DND-41 (cell line): Measurements from ENCODE around the gene GCLC.

Source experiments
- ATAC-seq: fragments of 200-7000 bp; cut with Tn5 transposase; 3 replicates; pipeline ENCODE4 v1.9.1; 2021; ENCODE audit warnings: low read depth; ENCODE audit not compliant: insufficient read depth
- DNase-seq: peaks from one replicate; pipeline ENCODE4 v3.0.0-alpha.2; 2020
- H2AFZ ChIP-seq: 2 replicates; pipeline ENCODE4 v1.6.0; 2012; ENCODE audit warnings: low read depth, low read length
- H3K27ac ChIP-seq: 2 replicates; pipeline ENCODE4 v1.5.1; 2012; ENCODE audit warnings: low read length, inconsistent platforms
- H3K27me3 ChIP-seq: fragments of 200-600 bp; sonication (generic); 2 replicates; pipeline ENCODE4 v1.6.0; 2012; ENCODE audit warnings: low read length, mild to moderate bottlenecking, inconsistent platforms; ENCODE audit not compliant: insufficient read depth, poor library complexity
- H3K36me3 ChIP-seq: 2 replicates; pipeline ENCODE4 v1.5.1; 2012; ENCODE audit warnings: low read length, inconsistent platforms; ENCODE audit not compliant: insufficient read depth
- H3K4me1 ChIP-seq: 2 replicates; pipeline ENCODE4 v1.5.1; 2012; ENCODE audit warnings: mild to moderate bottlenecking, low read length; ENCODE audit not compliant: insufficient read depth
- H3K4me2 ChIP-seq: 2 replicates; pipeline ENCODE4 v1.6.0; 2012; ENCODE audit warnings: mild to moderate bottlenecking, moderate library complexity, low read length, inconsistent platforms; ENCODE audit not compliant: insufficient read depth
- H3K4me3 ChIP-seq, 2 experiments: fragments of 200-600 bp in 1 of 2; shearing (Covaris generic) in 1 of 2; 2 replicates each; pipeline ENCODE4 v1.5.1; 2012 to 2016; ENCODE audit warnings: inconsistent platforms in 2 of 2, low read length in 2 of 2, mild to moderate bottlenecking in 2 of 2, low read depth in 1 of 2, moderate library complexity in 1 of 2
- H3K79me2 ChIP-seq: 2 replicates; pipeline ENCODE4 v1.6.0; 2012; ENCODE audit warnings: low read length, inconsistent platforms; ENCODE audit not compliant: insufficient read depth
- H3K9ac ChIP-seq: 2 replicates; pipeline ENCODE4 v1.6.0; 2012; ENCODE audit warnings: low read depth, mild to moderate bottlenecking, inconsistent platforms, low read length, moderate library complexity
- H3K9me3 ChIP-seq: 2 replicates; pipeline ENCODE4 v1.5.1; 2012; ENCODE audit warnings: low read length, moderate library complexity, mild to moderate bottlenecking, inconsistent platforms; ENCODE audit not compliant: insufficient read depth, severe bottlenecking
- H4K20me1 ChIP-seq: 2 replicates; pipeline ENCODE4 v1.6.0; 2012; ENCODE audit warnings: low read length; ENCODE audit not compliant: insufficient read depth
- CTCF ChIP-seq: IDR thresholded peaks from 2 replicates; pipeline ENCODE4 v1.5.1; 2012; ENCODE audit warnings: borderline replicate concordance, low read length, moderate library complexity, mild to moderate bottlenecking; ENCODE audit not compliant: poor library complexity, severe bottlenecking; ENCODE audit errors: extremely low read depth
- EZH2 ChIP-seq: IDR thresholded peaks from 3 replicates; pipeline ENCODE4 v1.6.1; 2012; ENCODE audit warnings: borderline replicate concordance, low read depth, mild to moderate bottlenecking, moderate library complexity, low read length, inconsistent platforms; ENCODE audit not compliant: severe bottlenecking

The GCLC gene

GRCh38 chr6:53581856-53582255 is 37.0 kb upstream of the GCLC start:
- Histone ChIP-seq H3K27ac (no peak overlapping the region), H3K9ac (no peak overlapping the region), H2AFZ (no peak overlapping the region), H3K36me3 (no peaks in the 10 kb centered on the region), H3K4me3 (no peak overlapping the region), H3K79me2 (no peaks in the 10 kb centered on the region), H4K20me1 (no peaks in the 10 kb centered on the region), H3K9me3 (no peaks in the 10 kb centered on the region), H3K4me2 (no peak overlapping the region), H3K27me3 (no peaks in the 10 kb centered on the region), H3K4me1 (no peaks in the 10 kb centered on the region)
- DNase-seq, result no peak
- ATAC-seq, result no peak
- TF ChIP-seq CTCF (no peak), EZH2 (no peak)

- ATAC-seq (no peak), DNase-seq (no peak)
- Histone ChIP-seq H3K4me3 (no peak overlapping the region), H3K79me2 (no peaks in the 10 kb centered on the region), H3K9ac (no peak overlapping the region), H3K27me3 (no peaks in the 10 kb centered on the region), H3K36me3 (no peaks in the 10 kb centered on the region), H4K20me1 (no peaks in the 10 kb centered on the region), H3K4me2 (no peak overlapping the region), H3K9me3 (no peaks in the 10 kb centered on the region), H3K27ac (no peak overlapping the region), H2AFZ (no peak overlapping the region), H3K4me1 (no peaks in the 10 kb centered on the region)
- no peak for TF ChIP-seq CTCF
- no peak for TF ChIP-seq EZH2
Observed at GRCh38 chr6:53581173-53581773, 36.4 kb upstream of the GCLC start.

DNA sequence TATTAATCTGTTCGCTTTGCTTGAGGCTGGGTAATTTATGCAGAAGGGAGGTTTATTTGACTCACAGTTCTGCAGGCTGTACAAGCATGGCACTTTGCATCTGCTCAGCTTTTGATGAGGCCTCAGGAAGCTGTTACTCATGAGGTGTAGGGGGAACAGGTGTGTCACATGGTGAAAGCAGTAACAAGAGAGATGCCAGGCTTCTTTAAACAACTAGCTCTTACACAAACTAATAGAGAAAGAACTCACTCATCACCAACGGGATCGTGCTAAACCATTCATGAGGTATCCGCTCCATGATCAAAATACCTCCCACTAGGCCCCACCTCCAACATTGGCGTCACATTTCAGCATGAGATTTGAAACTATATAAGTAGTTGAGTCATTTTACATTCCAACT is 34.4 kb upstream of the GCLC start:
- H4K20me1 ChIP-seq, result no peaks in the 10 kb centered on the region
- H3K27ac ChIP-seq, result no peak overlapping the region
- no peak overlapping the region for H3K4me2 ChIP-seq
- TF ChIP-seq CTCF (no peak), EZH2 (no peak)
- no peaks in the 10 kb centered on the region for H3K79me2 ChIP-seq
- no peak overlapping the region for H3K9ac ChIP-seq
- no peaks in the 10 kb centered on the region for H3K4me1 ChIP-seq
- ATAC-seq, result no peak
- H3K9me3 ChIP-seq, result no peaks in the 10 kb centered on the region
- H3K36me3 ChIP-seq, result no peaks in the 10 kb centered on the region
- no peak overlapping the region for H2AFZ ChIP-seq
- H3K27me3 ChIP-seq, result no peaks in the 10 kb centered on the region
- DNase-seq, result no peak
- no peak overlapping the region for H3K4me3 ChIP-seq

GRCh38 chr6:53578371-53578770 is 33.5 kb upstream of the GCLC start:
- Histone ChIP-seq H3K4me3 (no peak overlapping the region), H2AFZ (no peak overlapping the region), H4K20me1 (no peaks in the 10 kb centered on the region), H3K79me2 (no peaks in the 10 kb centered on the region), H3K4me2 (no peak overlapping the region), H3K9me3 (no peaks in the 10 kb centered on the region), H3K9ac (no peak overlapping the region), H3K4me1 (no peaks in the 10 kb centered on the region), H3K36me3 (no peaks in the 10 kb centered on the region), H3K27me3 (no peaks in the 10 kb centered on the region), H3K27ac (no peak overlapping the region)
- no peak for ATAC-seq
- no peak for DNase-seq
- TF ChIP-seq CTCF (no peak), EZH2 (no peak)
